ENCODE measurements around the gene ZNF30.

DNA sequence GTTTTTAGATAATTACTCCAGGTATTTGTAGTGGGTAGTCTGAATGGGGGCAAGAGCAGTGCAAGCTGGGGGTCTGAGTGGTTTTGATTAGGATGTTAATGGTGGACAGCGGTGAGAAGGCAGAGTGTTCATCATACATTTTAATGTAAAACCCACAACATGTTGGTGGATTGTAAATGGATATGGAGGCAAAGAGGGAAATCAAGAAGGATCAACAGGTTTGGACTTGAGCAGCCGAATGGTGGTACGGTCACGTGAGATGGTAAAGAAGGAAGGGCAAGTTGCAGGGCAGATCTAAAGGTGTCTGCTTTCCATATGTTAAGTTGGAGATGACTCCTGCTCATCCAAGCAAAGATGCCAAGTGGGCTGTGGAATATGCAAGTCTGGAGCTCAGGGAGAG is 9.5 kb downstream of the ZNF30 start:
- TF ChIP-seq, protein P1, sequence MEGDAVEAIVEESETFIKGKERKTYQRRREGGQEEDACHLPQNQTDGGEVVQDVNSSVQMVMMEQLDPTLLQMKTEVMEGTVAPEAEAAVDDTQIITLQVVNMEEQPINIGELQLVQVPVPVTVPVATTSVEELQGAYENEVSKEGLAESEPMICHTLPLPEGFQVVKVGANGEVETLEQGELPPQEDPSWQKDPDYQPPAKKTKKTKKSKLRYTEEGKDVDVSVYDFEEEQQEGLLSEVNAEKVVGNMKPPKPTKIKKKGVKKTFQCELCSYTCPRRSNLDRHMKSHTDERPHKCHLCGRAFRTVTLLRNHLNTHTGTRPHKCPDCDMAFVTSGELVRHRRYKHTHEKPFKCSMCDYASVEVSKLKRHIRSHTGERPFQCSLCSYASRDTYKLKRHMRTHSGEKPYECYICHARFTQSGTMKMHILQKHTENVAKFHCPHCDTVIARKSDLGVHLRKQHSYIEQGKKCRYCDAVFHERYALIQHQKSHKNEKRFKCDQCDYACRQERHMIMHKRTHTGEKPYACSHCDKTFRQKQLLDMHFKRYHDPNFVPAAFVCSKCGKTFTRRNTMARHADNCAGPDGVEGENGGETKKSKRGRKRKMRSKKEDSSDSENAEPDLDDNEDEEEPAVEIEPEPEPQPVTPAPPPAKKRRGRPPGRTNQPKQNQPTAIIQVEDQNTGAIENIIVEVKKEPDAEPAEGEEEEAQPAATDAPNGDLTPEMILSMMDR (IDR thresholded peaks at IDR 0.05), result no peak
- TF ChIP-seq EZH2 (IDR thresholded peaks at IDR 0.05), result no peak
- no peak for TF ChIP-seq EZH2phosphoT487 (IDR thresholded peaks at IDR 0.05)

Measured in neural progenitor cell (in vitro differentiated cells).